Adrenal gland (tissue), 5 donors: Measurements from ENCODE around the gene HTR2C.

Source experiments
- CTCF ChIP-seq, 6 experiments: fragments of 450-650 bp in 4 of 6; fragments of 200-600 bp in 2 of 6; sonication (generic) in 1 of 6; IDR thresholded peaks; 1 replicate in 5 of 6; 2 replicates in 1 of 6; pipeline versions ENCODE4 v1.5.1 to v1.8.0; 2016 to 2021; ENCODE audit warnings: antibody characterized with exemption in 6 of 6, mild to moderate bottlenecking in 2 of 6, moderate library complexity in 1 of 6
- POLR2A ChIP-seq, 2 donors: fragments of 450-650 bp; IDR thresholded peaks; one replicate each; pipeline ENCODE4 v1.6.1; 2017; ENCODE audit warnings: antibody characterized with exemption in 2 of 2, mild to moderate bottlenecking in 2 of 2, moderate library complexity in 1 of 2
- donor health status: DM: no; HTN: no; CAD: no.

GRCh38 chrX:114611018-114611619 lies 27.2 kb downstream of the HTR2C start:
- no peak for TF ChIP-seq POLR2A (IDR thresholded peaks at IDR 0.05)
- peak; percentile 13 to 90 (median 58) for TF ChIP-seq CTCF (IDR thresholded peaks at IDR 0.05)
